ENCODE results near the gene ACADVL. TPM values are rescaled to one million over a fixed set of nuclear protein-coding genes. Genes with fewer than 3 reads are reported as not detected.

ACADVL gene
- total RNA-seq, 1 experiment from 2014 or later = 306 TPM

Other genes starting within 250 kb of the ACADVL start
- not detected in 2 replicates for gene ALOX12, start 223.9 kb upstream of the ACADVL start, total RNA-seq (2014; rRNA removed; shearing (Covaris generic))
- gene RNASEK, start 207.3 kb upstream of the ACADVL start, total RNA-seq (2014; rRNA removed; shearing (Covaris generic)) = 72.7 and 82.3 TPM in 2 replicates
- gene BCL6B, start 196.9 kb upstream of the ACADVL start, total RNA-seq (2014; rRNA removed; shearing (Covaris generic)) = not detected in 2 replicates
- 0.34 TPM in 1 of 2 replicates, not detected in the other for gene SLC16A13, start 183.9 kb upstream of the ACADVL start, total RNA-seq (2014; rRNA removed; shearing (Covaris generic))
- not detected in 2 replicates for gene SLC16A11, start 175.8 kb upstream of the ACADVL start, total RNA-seq (2014; rRNA removed; shearing (Covaris generic))
- gene CLEC10A, start 139.7 kb upstream of the ACADVL start, total RNA-seq (2014; rRNA removed; shearing (Covaris generic)) = not detected in 2 replicates
- gene ASGR2, start 105.1 kb upstream of the ACADVL start, total RNA-seq (2014; rRNA removed; shearing (Covaris generic)) = not detected in 2 replicates
- 0.29 and 1.2 TPM in 2 replicates for gene ASGR1, start 40.6 kb upstream of the ACADVL start, total RNA-seq (2014; rRNA removed; shearing (Covaris generic))
- gene DLG4, start 102 bp upstream of the ACADVL start, total RNA-seq (2014; rRNA removed; shearing (Covaris generic)) = 3.1 and 4.4 TPM in 2 replicates
- 22.2 and 42.7 TPM in 2 replicates for gene DVL2, start 14.6 kb downstream of the ACADVL start, total RNA-seq (2014; rRNA removed; shearing (Covaris generic))
- gene PHF23, start 19.5 kb downstream of the ACADVL start, total RNA-seq (2014; rRNA removed; shearing (Covaris generic)) = 44.5 and 54.8 TPM in 2 replicates
- 108 and 113 TPM in 2 replicates for gene GABARAP, start 22.5 kb downstream of the ACADVL start, total RNA-seq (2014; rRNA removed; shearing (Covaris generic))
- gene CTDNEP1, start 31.8 kb downstream of the ACADVL start, total RNA-seq (2014; rRNA removed; shearing (Covaris generic)) = 25.5 and 27.6 TPM in 2 replicates
- 34.9 and 50.3 TPM in 2 replicates for gene ELP5, start 32.3 kb downstream of the ACADVL start, total RNA-seq (2014; rRNA removed; shearing (Covaris generic))
- gene CLDN7, start 42.5 kb downstream of the ACADVL start, total RNA-seq (2014; rRNA removed; shearing (Covaris generic)) = not detected in 2 replicates
- 0.06 TPM in 1 of 2 replicates, not detected in the other for gene SLC2A4, start 61.8 kb downstream of the ACADVL start, total RNA-seq (2014; rRNA removed; shearing (Covaris generic))
- 0.15 and 2.4 TPM in 2 replicates for gene YBX2, start 74.7 kb downstream of the ACADVL start, total RNA-seq (2014; rRNA removed; shearing (Covaris generic))
- gene EIF5A, start 87.7 kb downstream of the ACADVL start, total RNA-seq (2014; rRNA removed; shearing (Covaris generic)) = 861 and 1,090 TPM in 2 replicates
- gene GPS2, start 95.4 kb downstream of the ACADVL start, total RNA-seq (2014; rRNA removed; shearing (Covaris generic)) = 84.3 and 91.6 TPM in 2 replicates
- 15.3 and 17.0 TPM in 2 replicates for gene NEURL4, start 109.4 kb downstream of the ACADVL start, total RNA-seq (2014; rRNA removed; shearing (Covaris generic))
- gene ACAP1, start 116.6 kb downstream of the ACADVL start, total RNA-seq (2014; rRNA removed; shearing (Covaris generic)) = 2.7 TPM in 1 of 2 replicates, not detected in the other
- 2.1 and 3.7 TPM in 2 replicates for gene KCTD11, start 132.2 kb downstream of the ACADVL start, total RNA-seq (2014; rRNA removed; shearing (Covaris generic))
- gene TMEM95, start 135.2 kb downstream of the ACADVL start, total RNA-seq (2014; rRNA removed; shearing (Covaris generic)) = not detected in 2 replicates
- gene TNK1, start 161.2 kb downstream of the ACADVL start, total RNA-seq (2014; rRNA removed; shearing (Covaris generic)) = 2.6 and 4.5 TPM in 2 replicates
- 14.1 TPM in 2 replicates for gene PLSCR3, start 174.6 kb downstream of the ACADVL start, total RNA-seq (2014; rRNA removed; shearing (Covaris generic))
- 43.7 and 68.8 TPM in 2 replicates for gene TMEM256, start 184.2 kb downstream of the ACADVL start, total RNA-seq (2014; rRNA removed; shearing (Covaris generic))
- 1.4 and 1.9 TPM in 2 replicates for gene NLGN2, start 187.9 kb downstream of the ACADVL start, total RNA-seq (2014; rRNA removed; shearing (Covaris generic))
- not detected in 2 replicates for gene SPEM1, start 200.4 kb downstream of the ACADVL start, total RNA-seq (2014; rRNA removed; shearing (Covaris generic))
- gene SPEM2, start 205.7 kb downstream of the ACADVL start, total RNA-seq (2014; rRNA removed; shearing (Covaris generic)) = not detected in 2 replicates
- gene SPEM3, start 208.9 kb downstream of the ACADVL start, total RNA-seq (2014; rRNA removed; shearing (Covaris generic)) = not detected in 2 replicates
- 2.3 and 6.6 TPM in 2 replicates for gene TMEM102, start 215.5 kb downstream of the ACADVL start, total RNA-seq (2014; rRNA removed; shearing (Covaris generic))
- gene FGF11, start 219.6 kb downstream of the ACADVL start, total RNA-seq (2014; rRNA removed; shearing (Covaris generic)) = 1.5 and 3.0 TPM in 2 replicates
- 7.0 and 8.6 TPM in 2 replicates for gene CHRNB1, start 225.1 kb downstream of the ACADVL start, total RNA-seq (2014; rRNA removed; shearing (Covaris generic))

Measured in Daoy (cell line).